NCI-H1105 (cell line): ENCODE measurements around the gene KCNK18.

ENCODE experiments used
- DNase-seq: peaks from one replicate; lab custom pipeline; 2025; lab: John Stamatoyannopoulos, UW

Gene KCNK18

GRCh38 chr10:117250411-117250810 is 53.1 kb downstream of the KCNK18 start:
- no peak for DNase-seq

GRCh38 chr10:117253908-117254307 is 56.6 kb downstream of the KCNK18 start:
- no peak for DNase-seq

- no peak for DNase-seq
Observed at GRCh38 chr10:117254338-117254737, 57.0 kb downstream of the KCNK18 start.

- DNase-seq, result no peak
Observed at GRCh38 chr10:117254774-117255735, 57.8 kb downstream of the KCNK18 start.

- DNase-seq, result no peak
Observed at GRCh38 chr10:117255835-117256460, 58.7 kb downstream of the KCNK18 start.

- DNase-seq, result no peak
Observed at GRCh38 chr10:117256910-117257309, 59.6 kb downstream of the KCNK18 start.

- no peak for DNase-seq
Observed at GRCh38 chr10:117257721-117258120, 60.4 kb downstream of the KCNK18 start.

GRCh38 chr10:117259279-117259678 is 62.0 kb downstream of the KCNK18 start:
- DNase-seq, result no peak
